Calu3 (cell line): ENCODE data around the gene SLC16A2. TPM values are rescaled to one million over a fixed set of nuclear protein-coding genes. Genes with fewer than 3 reads are reported as not detected.
"Not testable (repeated sequence)": the region's sequence is repeated elsewhere in the genome, so short reads cannot be mapped to it uniquely, and the experiment has no call there.

Experiments used
- BruUV-seq: library from RNA; stranded (reverse); fragments of 400-500 nt; replicated peaks from 2 replicates; lab custom pipeline; 2021; lab: Mats Ljungman, UMichigan
- CTCF ChIA-PET: fragments of 300-600 bp; sonication (Branson Sonifier 250); formaldehyde crosslinking; loops from one replicate; lab custom pipeline; 2022; ENCODE audit warnings: antibody characterized with exemption; lab: Charles Lee
- DNase-seq: peaks from one replicate; pipeline ENCODE4 v3.0.0; 2022
- H3K27ac Mint-ChIP-seq: one replicate; pipeline ENCODE4 v1.8.0; 2022; ENCODE audit warnings: mixed read lengths; ENCODE audit not compliant: unreplicated experiment
- H3K27me3 Mint-ChIP-seq: one replicate; pipeline ENCODE4 v1.8.0; 2022; ENCODE audit warnings: mixed read lengths; ENCODE audit not compliant: unreplicated experiment
- H3K36me3 Mint-ChIP-seq: one replicate; pipeline ENCODE4 v1.8.0; 2022; ENCODE audit warnings: mild to moderate bottlenecking, moderate library complexity, mixed read lengths; ENCODE audit not compliant: insufficient read depth, unreplicated experiment
- H3K4me1 Mint-ChIP-seq: one replicate; pipeline ENCODE4 v1.8.0; 2022; ENCODE audit warnings: mild to moderate bottlenecking, low read depth, mixed read lengths; ENCODE audit not compliant: unreplicated experiment
- H3K4me3 Mint-ChIP-seq: one replicate; pipeline ENCODE4 v1.8.0; 2022; ENCODE audit warnings: mild to moderate bottlenecking, low read depth, moderate library complexity, mixed read lengths; ENCODE audit not compliant: unreplicated experiment
- H3K9me3 Mint-ChIP-seq: one replicate; pipeline ENCODE4 v1.8.0; 2022; ENCODE audit warnings: low read depth, mixed read lengths; ENCODE audit not compliant: unreplicated experiment
- intact Hi-C: fragments of 100-400 bp; cut with micrococcal nuclease; formaldehyde crosslinking; loops from one replicate; pipeline ENCODE4 v1.10.0; 2022; ENCODE audit not compliant: unreplicated experiment
- total RNA-seq: library from RNA; stranded (reverse); gene quantifications from 2 replicates; pipeline ENCODE4 v1.2.3, GENCODE V29; 2022
- TF ChIP-seq, protein P1 (sequence below): fragments of 200-600 bp; IDR thresholded peaks from one replicate; pipeline ENCODE4 v1.8.0; 2022; ENCODE audit warnings: antibody characterized with exemption; ENCODE audit not compliant: unreplicated experiment

Gene SLC16A2
- total RNA-seq, 1 experiment from 2014 or later, result 0.59 TPM

DNA sequence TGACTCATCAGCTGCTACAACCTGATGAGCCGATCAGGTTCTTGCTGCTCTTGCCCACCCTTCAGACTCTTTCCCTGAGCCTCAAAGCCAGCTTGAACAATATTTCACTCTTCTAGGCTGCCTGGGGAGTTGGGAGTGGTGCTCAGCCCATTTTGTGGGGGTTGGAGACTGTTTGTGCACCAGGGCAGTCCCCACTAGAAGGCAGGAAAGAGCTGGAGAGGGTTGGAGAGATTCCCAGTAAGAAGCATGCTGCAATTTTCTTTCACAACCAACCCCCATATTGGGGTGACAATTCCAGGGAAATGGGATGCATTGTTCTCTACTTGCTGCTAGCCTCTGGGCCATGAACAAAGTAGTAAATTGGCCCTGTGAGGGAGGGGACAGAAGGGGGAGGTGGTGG lies 44.1 kb downstream of the SLC16A2 start:
- Mint-ChIP-seq H3K9me3 (no peaks in the 10 kb centered on the region), H3K4me1 (no peaks in the 10 kb centered on the region), H3K27me3 (peaks cover 38% of the 10 kb centered on the region), H3K36me3 (no peaks in the 10 kb centered on the region), H3K4me3 (no peak overlapping the region), H3K27ac (no peak overlapping the region)
- intact Hi-C loops, result no loop called here
- CTCF ChIA-PET, result no interaction called here
- no peak for DNase-seq
- TF ChIP-seq, protein P1, sequence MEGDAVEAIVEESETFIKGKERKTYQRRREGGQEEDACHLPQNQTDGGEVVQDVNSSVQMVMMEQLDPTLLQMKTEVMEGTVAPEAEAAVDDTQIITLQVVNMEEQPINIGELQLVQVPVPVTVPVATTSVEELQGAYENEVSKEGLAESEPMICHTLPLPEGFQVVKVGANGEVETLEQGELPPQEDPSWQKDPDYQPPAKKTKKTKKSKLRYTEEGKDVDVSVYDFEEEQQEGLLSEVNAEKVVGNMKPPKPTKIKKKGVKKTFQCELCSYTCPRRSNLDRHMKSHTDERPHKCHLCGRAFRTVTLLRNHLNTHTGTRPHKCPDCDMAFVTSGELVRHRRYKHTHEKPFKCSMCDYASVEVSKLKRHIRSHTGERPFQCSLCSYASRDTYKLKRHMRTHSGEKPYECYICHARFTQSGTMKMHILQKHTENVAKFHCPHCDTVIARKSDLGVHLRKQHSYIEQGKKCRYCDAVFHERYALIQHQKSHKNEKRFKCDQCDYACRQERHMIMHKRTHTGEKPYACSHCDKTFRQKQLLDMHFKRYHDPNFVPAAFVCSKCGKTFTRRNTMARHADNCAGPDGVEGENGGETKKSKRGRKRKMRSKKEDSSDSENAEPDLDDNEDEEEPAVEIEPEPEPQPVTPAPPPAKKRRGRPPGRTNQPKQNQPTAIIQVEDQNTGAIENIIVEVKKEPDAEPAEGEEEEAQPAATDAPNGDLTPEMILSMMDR, result no peak
- no TSS peak for BruUV-seq

DNA sequence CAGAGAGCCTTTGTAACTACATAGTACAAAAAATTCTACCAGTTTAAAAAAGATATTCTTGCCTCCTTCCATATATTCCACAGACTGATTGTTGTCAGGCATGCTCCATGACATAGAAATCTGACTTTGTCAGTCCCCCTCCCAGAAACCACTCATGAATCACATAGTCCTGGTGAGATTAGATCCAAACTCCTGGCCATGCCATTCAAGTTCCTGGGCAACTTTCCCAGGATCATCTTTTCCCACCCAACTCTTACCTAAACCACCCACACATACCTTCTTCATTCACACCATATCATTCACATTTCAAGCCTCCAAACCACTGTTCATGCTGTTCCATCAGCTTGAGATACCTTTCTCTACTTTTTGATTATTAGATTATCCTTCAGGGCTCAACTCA lies 46.4 kb downstream of the SLC16A2 start:
- peaks cover 17% of the 10 kb centered on the region for H3K27me3 Mint-ChIP-seq
- CTCF ChIA-PET, result no interaction called here
- no TSS peak for BruUV-seq
- no peak for DNase-seq
- no peaks in the 10 kb centered on the region for H3K9me3 Mint-ChIP-seq
- H3K4me1 Mint-ChIP-seq, result no peaks in the 10 kb centered on the region
- no peaks in the 10 kb centered on the region for H3K36me3 Mint-ChIP-seq
- TF ChIP-seq, protein P1, result no peak
- no peak overlapping the region for H3K4me3 Mint-ChIP-seq
- no peak overlapping the region for H3K27ac Mint-ChIP-seq
- intact Hi-C loops, result no loop called here

DNA sequence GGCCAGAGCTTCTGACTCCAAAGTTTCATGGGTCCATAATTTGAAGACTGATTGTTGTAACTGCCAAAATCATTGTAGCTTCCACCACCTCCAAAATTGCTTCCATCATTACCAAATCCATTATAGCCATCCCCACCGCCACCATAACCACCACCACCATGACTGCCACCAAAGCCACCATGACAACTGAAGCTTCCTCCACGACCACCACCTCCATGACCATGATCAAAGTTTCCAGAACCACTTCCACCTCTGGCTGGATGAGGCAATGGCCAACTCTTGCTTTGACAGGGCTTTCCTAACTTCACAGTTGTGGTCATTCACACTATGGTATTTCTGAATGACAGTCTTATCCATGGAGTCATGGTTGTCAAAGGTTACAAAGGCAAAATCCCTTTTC lies 51.8 kb downstream of the SLC16A2 start:
- intact Hi-C loops, H3K4me1 Mint-ChIP-seq, H3K9me3 Mint-ChIP-seq, H3K27me3 Mint-ChIP-seq, H3K36me3 Mint-ChIP-seq, H3K27ac Mint-ChIP-seq, H3K4me3 Mint-ChIP-seq, BruUV-seq, CTCF ChIA-PET, DNase-seq: not testable (repeated sequence)

DNA sequence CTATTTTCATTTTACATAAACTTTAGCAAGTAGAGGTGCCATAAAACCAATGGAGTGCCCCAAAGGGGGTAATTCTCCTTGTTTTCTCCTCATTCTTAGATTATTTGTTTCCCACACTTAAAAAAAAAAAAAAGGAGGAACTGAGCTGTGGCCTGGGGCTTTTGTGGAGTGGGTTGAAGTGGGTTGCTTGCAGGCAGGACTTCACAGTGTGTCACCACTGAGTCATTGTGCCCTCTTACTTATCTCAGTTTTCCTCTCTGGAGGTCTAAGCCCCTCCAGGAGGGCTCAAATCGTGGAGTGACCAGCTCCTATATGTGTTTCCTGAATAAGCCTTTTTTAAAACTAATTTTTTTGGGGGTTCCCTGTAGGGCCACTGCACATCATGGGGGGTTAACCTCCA lies 69.0 kb downstream of the SLC16A2 start:
- Mint-ChIP-seq H3K27me3 (no peaks in the 10 kb centered on the region), H3K27ac (no peak overlapping the region), H3K36me3 (no peaks in the 10 kb centered on the region), H3K4me3 (no peak overlapping the region), H3K9me3 (no peaks in the 10 kb centered on the region), H3K4me1 (no peaks in the 10 kb centered on the region)
- TF ChIP-seq, protein P1, result no peak
- no peak for DNase-seq
- intact Hi-C loops, result no loop called here
- BruUV-seq, result no TSS peak
- CTCF ChIA-PET, result no interaction called here

DNA sequence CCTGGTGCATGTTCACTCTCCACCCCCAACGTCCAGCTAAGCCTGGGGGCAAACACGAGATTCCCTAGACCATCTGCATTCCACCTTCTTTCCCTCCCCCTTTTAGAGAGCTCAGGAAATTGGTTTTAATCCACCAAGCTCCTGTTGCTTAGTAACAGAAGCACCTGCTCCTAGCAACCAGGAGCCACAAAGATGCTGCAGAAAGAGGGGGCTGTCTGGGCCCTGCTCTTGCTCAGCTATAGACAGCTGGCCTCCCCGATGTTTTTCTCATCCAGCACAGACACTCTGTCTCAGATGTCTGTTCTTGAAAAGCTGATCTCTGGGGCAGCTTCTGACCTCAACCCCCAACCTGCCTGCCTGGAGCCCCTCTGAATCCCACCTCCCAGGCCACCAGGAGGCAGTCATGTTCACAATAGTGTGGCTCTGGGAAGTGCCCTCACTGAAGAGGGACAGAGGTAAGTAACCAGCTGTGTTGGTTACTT lies 71.5 kb downstream of the SLC16A2 start:
- H3K4me3 Mint-ChIP-seq, result no peak overlapping the region
- no peaks in the 10 kb centered on the region for H3K4me1 Mint-ChIP-seq
- no peak overlapping the region for H3K27ac Mint-ChIP-seq
- no TSS peak for BruUV-seq
- TF ChIP-seq, protein P1, result no peak
- DNase-seq, result no peak
- H3K36me3 Mint-ChIP-seq, result no peaks in the 10 kb centered on the region
- peaks cover 22% of the 10 kb centered on the region for H3K27me3 Mint-ChIP-seq
- intact Hi-C loops, result no loop called here
- CTCF ChIA-PET, result interaction anchor here (0.6 kb wide), 1 partner anchor 83 kb away, joined by 5 read pairs; no protein-coding TSS in a partner anchor
- H3K9me3 Mint-ChIP-seq, result no peaks in the 10 kb centered on the region
